Activated T-helper 1 cell treated with anti-CD3 and anti-CD28 coated beads, Interleukin-12 subunit alpha, Interleukin-12 subunit beta, Interleukin-2, Interleukin-4 antibody, amounts not matched to agents 30 ng/mL and 10 ng/mL and 1 ng/mL, durations not matched to agents 14 hours and 24 hours and 36 hours (primary cell): ENCODE results near the gene TMEM14C. TPM values are rescaled to one million over a fixed set of nuclear protein-coding genes. Genes with fewer than 3 reads are reported as not detected.
"Not testable (repeated sequence)": the region's sequence is repeated elsewhere in the genome, so short reads cannot be mapped to it uniquely, and the experiment has no call there.

ENCODE experiments used
- DNase-seq: peaks from one replicate; pipeline ENCODE4 v3.0.0; 2021; ENCODE audit warnings: low spot score
- H3K27ac Mint-ChIP-seq: one replicate; pipeline ENCODE4 v1.8.0; 2021; ENCODE audit warnings: mild to moderate bottlenecking, mixed read lengths
- H3K27me3 Mint-ChIP-seq: one replicate; pipeline ENCODE4 v1.8.0; 2022; ENCODE audit warnings: mild to moderate bottlenecking, moderate library complexity, mixed read lengths; ENCODE audit not compliant: insufficient read depth
- H3K36me3 Mint-ChIP-seq: one replicate; pipeline ENCODE4 v1.8.0; 2021; ENCODE audit warnings: low read depth, mixed read lengths
- H3K4me1 Mint-ChIP-seq: one replicate; pipeline ENCODE4 v1.8.0; 2021; ENCODE audit warnings: low read depth, mixed read lengths
- H3K4me3 Mint-ChIP-seq: one replicate; pipeline ENCODE4 v1.8.0; 2021; ENCODE audit warnings: mild to moderate bottlenecking, moderate library complexity, mixed read lengths
- H3K9me3 Mint-ChIP-seq: one replicate; pipeline ENCODE4 v1.8.0; 2021; ENCODE audit warnings: mixed read lengths
- intact Hi-C: fragments of 100-400 bp; cut with micrococcal nuclease; formaldehyde crosslinking; loops from one replicate; pipeline ENCODE4 v1.15.1; 2024
- total RNA-seq: library from RNA; stranded (reverse); gene quantifications from 2 replicates; pipeline ENCODE4 v1.2.3, GENCODE V29; 2022

Gene TMEM14C
- total RNA-seq, 1 donor from 2014 or later = 57.3 TPM

DNA sequence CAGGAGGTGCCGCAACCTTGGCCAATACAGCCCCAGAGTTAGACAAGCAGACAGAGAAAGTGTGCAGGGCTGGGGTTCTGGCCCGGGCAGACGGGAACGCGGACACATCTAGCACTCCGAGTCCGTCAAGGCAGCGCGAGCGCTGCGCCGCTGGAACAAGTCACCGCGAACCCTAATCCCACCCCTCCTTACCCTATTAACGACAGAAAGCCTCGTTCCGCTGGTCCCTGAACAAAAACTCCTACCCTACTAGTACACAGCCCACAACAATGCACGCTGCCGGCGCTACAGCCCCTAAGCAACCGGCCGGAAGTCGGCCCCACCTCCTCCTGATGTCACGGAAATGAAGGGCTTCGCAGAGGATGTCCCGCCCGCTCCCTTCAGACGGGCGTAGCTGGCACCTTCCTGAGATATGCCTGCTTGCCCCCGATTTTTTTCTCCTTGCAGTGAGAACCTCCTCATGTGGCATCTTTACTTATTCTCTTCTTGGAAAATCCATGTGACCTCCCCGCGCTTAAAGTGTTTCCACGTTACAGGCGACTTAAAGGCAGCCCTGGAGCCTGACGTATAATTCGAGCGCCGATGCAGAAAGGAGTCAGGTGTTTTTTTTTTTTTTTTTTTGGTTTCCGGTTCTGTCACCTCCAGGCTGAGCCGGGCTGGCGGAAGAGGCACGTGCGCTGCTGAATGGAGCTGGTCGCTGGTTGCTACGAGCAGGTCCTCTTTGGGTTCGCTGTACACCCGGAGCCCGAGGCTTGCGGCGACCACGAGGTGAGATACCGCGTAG, 28.4 kb upstream of the TMEM14C start, which contains the start of the genes C6orf52 and PAK1IP1:
C6orf52 (minus strand) TSS at position 315 of the 784 bp plus-strand sequence. CDS start 7,066 bp downstream, outside the sequence.
PAK1IP1 (plus strand) TSS at position 671 of the 784 bp plus-strand sequence; CDS start at position 685, 14 bp downstream.
- Mint-ChIP-seq H3K4me3 (peak within 1 kb of the TSS; percentile 91), H3K27me3 (peaks cover 3% of the 10 kb centered on the region), H3K36me3 (peaks cover 30% of the 10 kb centered on the region), H3K9me3 (no peaks in the 10 kb centered on the region), H3K4me1 (peaks cover 49% of the 10 kb centered on the region), H3K27ac (peak within 1 kb of the TSS; percentile 99)
- intact Hi-C loops = loop anchor here (1.0 to 2.0 kb wide), 11 partner anchors 9 to 399 kb away; partner anchors contain the start of genes MAK, SMIM13, TMEM14B and TMEM14C
- DNase-seq = peak; percentile 90

DNA sequence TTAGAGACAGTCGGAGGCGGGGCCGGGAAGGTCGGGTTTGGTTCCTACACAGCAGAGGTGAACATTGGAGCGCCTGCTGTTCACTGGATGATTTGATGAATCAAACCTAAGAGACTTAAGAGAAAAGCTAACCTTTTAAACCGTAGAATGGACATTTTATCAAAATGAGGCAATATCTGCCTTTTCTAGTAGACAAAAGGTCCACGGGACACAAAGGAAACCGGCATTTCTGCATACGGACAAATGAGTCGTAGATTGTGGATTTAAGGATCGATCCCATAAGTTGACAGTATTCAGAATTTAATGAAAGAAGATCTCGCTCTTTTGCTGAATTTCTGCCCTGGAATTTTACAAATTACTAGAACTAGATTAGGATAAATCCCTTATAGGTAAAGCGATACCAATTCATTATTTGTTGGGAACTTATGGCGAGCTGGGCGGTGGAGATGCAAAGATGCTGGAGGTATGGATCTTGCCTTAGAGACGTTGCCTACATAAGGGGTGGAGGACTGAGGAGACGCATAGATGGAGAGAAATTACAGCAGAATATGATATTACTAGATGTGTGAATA, 27.7 kb upstream of the TMEM14C start:
- Mint-ChIP-seq H3K4me3 (peak overlapping the region; percentile 91), H3K27me3 (peaks cover 3% of the 10 kb centered on the region), H3K36me3 (peaks cover 30% of the 10 kb centered on the region), H3K9me3 (no peaks in the 10 kb centered on the region), H3K4me1 (peaks cover 49% of the 10 kb centered on the region), H3K27ac (peak overlapping the region; percentile 99)
- no peak for DNase-seq
- intact Hi-C loops = loop anchor here (1.0 to 2.0 kb wide), 3 partner anchors 40 to 217 kb away; no protein-coding TSS in a partner anchor

DNA sequence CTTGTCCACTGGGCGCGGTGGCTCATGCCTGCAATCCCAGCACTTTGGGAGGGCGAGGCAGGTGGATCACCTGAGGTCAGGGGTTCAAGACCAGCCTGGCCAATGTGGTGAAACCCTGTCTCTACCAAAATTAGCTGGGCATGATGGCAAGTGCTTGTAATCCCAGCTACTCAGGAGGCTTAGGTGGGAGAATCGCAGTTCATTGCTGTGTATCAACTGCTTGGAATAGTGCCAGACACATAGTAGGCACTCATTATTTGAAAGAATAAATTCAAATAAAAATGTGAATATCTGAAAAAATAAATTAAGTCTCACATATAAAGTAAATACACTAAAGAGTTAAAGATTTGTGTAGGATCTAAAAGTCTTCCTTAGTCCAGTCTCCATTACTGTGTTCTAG, 26.2 kb upstream of the TMEM14C start:
- H3K4me3 Mint-ChIP-seq = peak overlapping the region; percentile 91
- no peak for DNase-seq
- peaks cover 58% of the 10 kb centered on the region for H3K4me1 Mint-ChIP-seq
- no peak overlapping the region for H3K27ac Mint-ChIP-seq
- peaks cover 3% of the 10 kb centered on the region for H3K27me3 Mint-ChIP-seq
- H3K9me3 Mint-ChIP-seq = no peaks in the 10 kb centered on the region
- intact Hi-C loops = no loop called here
- H3K36me3 Mint-ChIP-seq = peaks cover 44% of the 10 kb centered on the region

DNA sequence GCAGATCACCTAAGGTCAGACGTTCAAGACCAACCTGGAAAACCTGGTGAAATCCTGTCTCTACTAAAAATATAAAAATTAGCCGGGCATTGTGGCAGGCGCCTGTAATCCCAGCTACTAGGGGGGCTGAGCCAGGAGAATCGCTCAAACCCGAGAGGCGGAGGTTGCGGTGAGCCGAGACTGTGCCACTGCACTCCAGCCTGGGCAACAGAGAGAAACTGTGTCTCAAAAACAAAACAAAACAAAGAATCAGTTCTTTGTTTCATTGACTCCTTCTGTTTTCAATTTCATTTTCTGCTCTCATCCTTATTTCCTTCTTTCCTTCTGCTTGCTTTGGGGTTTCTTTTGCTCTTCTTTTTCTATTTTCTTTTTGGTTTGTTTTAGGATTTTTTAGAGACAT, 8.9 kb upstream of the TMEM14C start:
- Mint-ChIP-seq H3K27ac (no peak overlapping the region), H3K4me3 (no peak overlapping the region), H3K9me3 (peaks cover 11% of the 10 kb centered on the region), H3K27me3 (no peaks in the 10 kb centered on the region), H3K36me3 (peaks cover 21% of the 10 kb centered on the region), H3K4me1 (peaks cover 24% of the 10 kb centered on the region)
- intact Hi-C loops = no loop called here
- DNase-seq = no peak

- Mint-ChIP-seq H3K36me3 (peaks cover 9% of the 10 kb centered on the region), H3K27me3 (no peaks in the 10 kb centered on the region), H3K4me1 (peaks cover 49% of the 10 kb centered on the region), H3K27ac (peak overlapping the region; percentile 86), H3K4me3 (peak overlapping the region; percentile 89), H3K9me3 (peaks cover 14% of the 10 kb centered on the region)
- intact Hi-C loops = no loop called here
- DNase-seq = peak; percentile 45
Measured at GRCh38 chr6:10719296-10719963, 3.4 kb upstream of the TMEM14C start.

- H3K27ac Mint-ChIP-seq = peak overlapping the region; percentile 86
Measured at GRCh38 chr6:10719964-10720264, 3.0 kb upstream of the TMEM14C start.

GRCh38 chr6:10720265-10720959, 2.5 kb upstream of the TMEM14C start:
- Mint-ChIP-seq H3K9me3 (peaks cover 14% of the 10 kb centered on the region), H3K27me3 (no peaks in the 10 kb centered on the region), H3K4me1 (peaks cover 51% of the 10 kb centered on the region), H3K27ac (peak overlapping the region; percentile 93), H3K36me3 (peaks cover 12% of the 10 kb centered on the region), H3K4me3 (peak overlapping the region; percentile 91)
- DNase-seq = peak; percentile 63
- intact Hi-C loops = no loop called here

More at GRCh38 chr6:10719964-10720264, 3.0 kb upstream of the TMEM14C start:
- Mint-ChIP-seq H3K36me3 (peaks cover 9% of the 10 kb centered on the region), H3K27me3 (no peaks in the 10 kb centered on the region), H3K4me3 (peak overlapping the region; percentile 89), H3K4me1 (peaks cover 47% of the 10 kb centered on the region), H3K9me3 (peaks cover 14% of the 10 kb centered on the region)
- no peak for DNase-seq
- intact Hi-C loops = no loop called here

GRCh38 chr6:10720960-10721849, 1.7 kb upstream of the TMEM14C start:
- peaks cover 16% of the 10 kb centered on the region for H3K36me3 Mint-ChIP-seq
- H3K27me3 Mint-ChIP-seq, intact Hi-C loops, DNase-seq: not testable (repeated sequence)
- H3K9me3 Mint-ChIP-seq = peaks cover 14% of the 10 kb centered on the region
- peak overlapping the region; percentile 93 for H3K27ac Mint-ChIP-seq
- peak overlapping the region; percentile 91 for H3K4me3 Mint-ChIP-seq
- H3K4me1 Mint-ChIP-seq = peaks cover 55% of the 10 kb centered on the region

- H3K36me3 Mint-ChIP-seq = peaks cover 18% of the 10 kb centered on the region
- peak overlapping the region; percentile 93 for H3K27ac Mint-ChIP-seq
- peaks cover 55% of the 10 kb centered on the region for H3K4me1 Mint-ChIP-seq
- H3K27me3 Mint-ChIP-seq = no peaks in the 10 kb centered on the region
- peaks cover 14% of the 10 kb centered on the region for H3K9me3 Mint-ChIP-seq
- intact Hi-C loops = no loop called here
- peak overlapping the region; percentile 91 for H3K4me3 Mint-ChIP-seq
- no peak for DNase-seq
Measured at GRCh38 chr6:10721850-10722569, 860 bp upstream of the TMEM14C start.

GRCh38 chr6:10722570-10722819, 375 bp upstream of the TMEM14C start:
- Mint-ChIP-seq H3K27me3 (no peaks in the 10 kb centered on the region), H3K36me3 (peaks cover 19% of the 10 kb centered on the region)

DNA sequence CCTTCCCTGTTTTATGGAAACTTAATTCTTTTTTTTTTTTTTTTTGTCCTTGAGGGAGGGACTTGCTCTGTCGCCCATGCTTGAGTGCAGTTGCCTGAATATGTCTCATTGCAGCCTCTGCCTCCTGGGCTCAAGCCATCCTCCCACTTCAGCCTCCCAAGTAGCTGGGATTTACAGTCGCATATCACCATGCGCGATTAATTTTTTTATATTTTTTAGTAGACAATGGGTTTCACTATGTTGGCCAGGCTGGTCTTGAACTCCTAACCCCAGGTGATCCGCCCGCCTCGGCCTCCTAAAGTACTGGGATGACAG, 654 bp downstream of the TMEM14C start:
- intact Hi-C loops = loop anchor here (1.0 kb wide), 7 partner anchors 24 to 370 kb away; partner anchors contain the start of genes C6orf52, MAK, PAK1IP1 and SMIM13
- Mint-ChIP-seq H3K36me3 (peaks cover 15% of the 10 kb centered on the region), H3K9me3 (peaks cover 6% of the 10 kb centered on the region), H3K4me3 (peak overlapping the region; percentile 91), H3K27me3 (no peaks in the 10 kb centered on the region), H3K4me1 (peaks cover 53% of the 10 kb centered on the region), H3K27ac (peak overlapping the region; percentile 93)
- no peak for DNase-seq

More at GRCh38 chr6:10722570-10722819, 375 bp upstream of the TMEM14C start:
- Mint-ChIP-seq H3K4me3 (peak overlapping the region; percentile 91), H3K4me1 (peaks cover 55% of the 10 kb centered on the region), H3K9me3 (peaks cover 14% of the 10 kb centered on the region), H3K27ac (peak overlapping the region; percentile 93)
- intact Hi-C loops = no loop called here
- DNase-seq = no peak
